Fibroblast of peridontal ligament (primary cell): ENCODE measurements around the gene EIF4E3.

Experiments
- DNase-seq: peaks from one replicate; pipeline ENCODE4 v3.0.0-alpha.2; 2010; ENCODE audit errors: extremely low read depth

EIF4E3 gene

DNA sequence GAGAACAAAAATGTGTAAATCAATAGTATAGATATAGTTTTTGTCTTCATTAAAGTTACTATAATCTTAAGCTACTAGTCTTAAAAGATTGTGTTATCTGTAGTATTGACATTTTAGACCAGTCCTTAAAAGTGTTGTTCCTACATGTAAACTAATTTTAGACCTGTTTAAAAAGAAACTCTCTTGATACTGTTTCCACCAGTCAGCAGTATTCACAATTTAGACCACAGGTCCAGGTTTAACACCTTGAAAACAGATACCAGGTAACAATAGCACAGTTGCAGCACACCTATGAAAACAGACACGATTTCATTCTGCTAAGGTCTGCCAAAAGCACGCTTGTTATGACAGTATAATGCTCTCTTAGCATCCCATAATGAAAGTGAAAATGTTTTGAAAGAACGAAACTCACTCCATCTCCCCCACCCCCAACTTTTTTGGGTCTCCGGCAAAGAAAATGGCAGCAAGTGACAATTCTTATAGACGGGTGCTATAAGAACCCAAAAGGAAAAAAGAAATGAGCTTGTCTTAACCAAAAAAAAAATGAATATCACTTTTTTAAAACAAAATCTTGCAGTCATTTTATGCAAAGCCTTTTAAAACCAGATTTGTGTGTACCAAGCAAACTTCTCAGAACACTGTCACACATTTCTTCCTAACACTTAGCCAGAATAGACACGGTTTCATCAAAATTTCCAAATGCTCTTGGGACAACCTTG lies 1.6 kb downstream of the EIF4E3 start:
- DNase-seq: no peak

DNA sequence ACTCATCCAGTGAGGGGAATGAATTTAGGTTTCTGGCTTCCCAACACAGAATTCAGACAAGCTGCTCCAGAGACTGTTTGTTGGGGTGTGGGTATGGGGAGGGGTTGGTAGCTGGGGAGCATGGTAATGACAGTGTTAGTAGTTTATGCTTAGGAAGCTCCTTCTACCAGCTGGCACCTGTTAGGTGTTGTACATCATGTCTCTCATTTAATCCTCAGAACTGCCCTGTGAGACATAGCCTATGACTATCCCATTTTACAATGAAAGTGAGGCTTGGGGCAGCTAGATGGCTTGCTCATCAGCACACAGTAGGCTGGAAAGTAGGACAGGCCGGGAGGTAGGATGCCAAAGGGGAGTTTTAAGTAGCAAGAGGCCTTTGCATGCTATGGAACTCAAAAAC lies 2.5 kb downstream of the EIF4E3 start:
- no peak for DNase-seq

DNA sequence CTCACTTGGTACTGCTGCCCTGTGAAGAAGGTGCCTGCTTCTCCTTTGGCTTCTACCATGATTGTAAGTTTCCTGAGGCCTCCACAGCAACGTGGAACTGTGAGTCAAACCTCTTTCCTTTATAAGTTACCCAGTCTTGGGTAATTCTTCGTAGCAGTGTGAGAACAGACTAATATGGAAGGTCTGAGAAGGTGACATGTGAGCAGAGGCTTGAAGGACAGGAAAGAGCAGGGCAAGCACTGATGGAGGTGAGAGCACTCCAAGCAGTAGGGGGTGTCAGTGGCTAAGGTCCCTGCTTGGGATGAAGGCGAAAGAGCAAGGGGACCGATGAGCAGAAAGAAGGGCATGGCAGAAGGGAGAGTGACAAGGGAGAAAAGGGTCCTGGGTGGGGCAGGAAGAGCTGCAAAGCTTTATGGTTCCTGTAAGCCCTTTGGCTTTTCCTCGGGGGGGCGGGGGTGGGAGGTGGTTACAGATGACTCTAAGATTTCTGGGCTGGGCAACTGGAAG lies 3.5 kb downstream of the EIF4E3 start:
- DNase-seq: no peak

GRCh38 chr3:71721002-71721401 lies 4.2 kb downstream of the EIF4E3 start:
- no peak for DNase-seq

- no peak for DNase-seq
These were observed 7.1 kb downstream of the EIF4E3 start for GRCh38 chr3:71718072-71718471.

- DNase-seq: no peak
These were observed 10.6 kb downstream of the EIF4E3 start for GRCh38 chr3:71714595-71714994.

GRCh38 chr3:71713041-71713440 lies 12.2 kb downstream of the EIF4E3 start:
- no peak for DNase-seq

- DNase-seq: peak; percentile 77
These were observed 14.2 kb downstream of the EIF4E3 start for GRCh38 chr3:71710906-71711494.

GRCh38 chr3:71709908-71710511 lies 15.2 kb downstream of the EIF4E3 start:
- no peak for DNase-seq

DNA sequence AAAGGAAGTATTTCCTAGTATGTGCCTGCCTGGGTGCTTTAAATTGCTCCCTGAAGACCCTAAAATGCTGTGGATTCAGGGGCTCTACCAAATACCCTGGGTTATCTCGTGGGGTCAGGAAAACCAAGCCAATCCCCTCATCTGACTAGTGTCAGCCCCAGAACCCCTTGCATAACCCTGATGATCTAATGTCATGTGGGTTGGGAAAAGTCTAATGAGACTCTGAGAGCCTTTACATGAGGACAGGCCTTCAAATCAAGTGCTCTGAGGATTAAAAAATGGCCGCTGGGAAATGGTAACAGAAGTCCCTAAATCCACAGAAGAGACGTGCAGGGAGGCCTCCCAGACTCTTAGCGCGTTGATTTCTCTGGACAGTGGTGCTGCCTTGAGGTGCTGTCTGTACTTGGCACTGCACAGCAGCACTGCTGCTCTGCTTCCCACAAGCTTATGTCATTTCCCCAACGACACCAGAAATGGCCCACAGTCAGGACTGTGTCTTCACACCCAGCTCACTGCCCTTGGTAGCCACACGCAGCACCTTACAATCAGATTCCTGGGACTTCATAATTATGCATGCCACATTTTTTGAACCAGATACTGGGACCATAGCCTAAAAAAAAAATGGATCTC lies 16.6 kb downstream of the EIF4E3 start:
- no peak for DNase-seq

- DNase-seq: no peak
These were observed 17.6 kb downstream of the EIF4E3 start for GRCh38 chr3:71707595-71707994.

- DNase-seq: no peak
These were observed 19.5 kb downstream of the EIF4E3 start for GRCh38 chr3:71705681-71706080.

DNA sequence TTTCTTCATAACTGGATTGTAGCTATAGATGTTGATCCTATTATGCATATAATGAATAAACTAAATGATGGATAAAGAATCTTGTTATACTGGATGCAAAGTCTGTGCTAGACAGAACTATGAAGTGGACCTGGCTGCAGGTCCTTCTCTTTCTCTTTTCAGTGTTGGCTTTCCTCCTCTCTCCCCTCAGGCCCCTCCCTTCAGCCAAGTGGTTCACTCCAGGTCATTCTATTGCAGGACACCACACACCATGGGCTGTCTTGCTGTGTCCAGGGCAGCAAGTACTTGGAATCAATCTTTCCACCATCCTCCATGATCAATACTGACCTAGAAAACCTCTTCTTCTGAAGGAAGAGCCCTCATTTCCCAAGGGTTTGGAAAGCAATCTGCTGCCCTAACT lies 20.3 kb downstream of the EIF4E3 start:
- DNase-seq: no peak

- DNase-seq: no peak
These were observed 21.4 kb downstream of the EIF4E3 start for GRCh38 chr3:71703797-71704196.

- DNase-seq: no peak
These were observed 22.8 kb downstream of the EIF4E3 start for GRCh38 chr3:71702131-71703024.

DNA sequence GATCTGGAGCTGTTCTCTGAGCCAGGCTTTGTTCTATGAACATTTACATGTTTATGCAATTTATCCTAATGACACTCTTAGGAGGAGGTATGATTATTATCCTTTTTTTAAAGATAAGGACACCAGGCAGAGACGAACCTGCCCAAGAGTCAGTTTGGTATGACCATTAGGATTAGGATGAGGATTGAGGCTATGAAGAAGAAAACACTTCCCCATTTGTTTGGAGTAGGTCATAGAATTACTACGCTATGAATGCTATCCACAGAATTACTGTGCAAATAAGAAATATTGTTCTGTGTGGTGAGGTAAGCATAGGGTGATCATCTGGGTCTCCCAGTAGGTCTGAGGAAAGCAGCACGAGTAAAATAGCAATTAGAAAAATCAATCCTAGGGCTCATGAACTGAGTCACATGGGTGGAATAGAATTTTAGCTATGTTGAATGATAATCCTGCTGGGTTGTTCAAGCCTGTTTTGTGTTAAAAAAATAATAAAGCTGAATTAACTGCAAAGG lies 23.9 kb downstream of the EIF4E3 start:
- no peak for DNase-seq

GRCh38 chr3:71695000-71695482 lies 30.2 kb downstream of the EIF4E3 start:
- DNase-seq: no peak

- peak; percentile 78 for DNase-seq
These were observed 30.7 kb downstream of the EIF4E3 start for GRCh38 chr3:71694358-71694999.

DNA sequence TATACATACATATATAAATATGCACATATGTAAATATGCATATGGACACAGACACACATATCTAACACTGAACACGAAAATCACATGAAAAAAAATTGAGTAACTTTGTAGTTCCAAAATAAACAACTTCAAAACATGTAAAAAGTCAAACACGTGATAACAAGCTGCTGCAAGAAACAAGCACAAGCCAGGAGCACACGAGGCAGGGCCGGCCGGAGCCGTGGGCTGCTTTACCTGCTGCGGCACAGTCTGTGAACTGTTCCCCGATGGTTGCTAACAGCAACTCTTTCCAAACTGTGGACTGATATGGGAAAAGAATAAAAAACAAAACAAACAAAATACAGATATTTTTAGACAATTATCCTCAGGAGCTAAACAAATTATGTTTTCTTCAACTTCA lies 31.6 kb downstream of the EIF4E3 start:
- no peak for DNase-seq

DNA sequence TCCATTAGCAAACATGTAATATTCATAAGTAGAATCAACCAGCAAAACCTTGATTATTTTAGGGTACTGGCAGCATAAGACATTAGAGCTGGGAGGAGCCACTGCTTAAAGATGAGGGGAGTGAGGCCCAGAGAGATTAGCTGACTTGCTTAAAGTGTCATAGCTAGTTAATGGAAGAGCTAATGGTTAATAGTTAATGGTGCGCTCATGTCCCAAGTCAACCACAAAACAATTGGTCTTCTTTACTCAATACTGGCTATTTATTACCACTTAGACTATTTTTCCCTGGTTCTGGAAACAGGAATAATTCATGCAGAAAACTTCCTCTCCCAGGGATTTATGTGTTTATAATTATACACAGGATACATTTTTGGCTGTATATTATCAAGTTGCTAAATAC lies 33.1 kb downstream of the EIF4E3 start:
- DNase-seq: no peak

DNA sequence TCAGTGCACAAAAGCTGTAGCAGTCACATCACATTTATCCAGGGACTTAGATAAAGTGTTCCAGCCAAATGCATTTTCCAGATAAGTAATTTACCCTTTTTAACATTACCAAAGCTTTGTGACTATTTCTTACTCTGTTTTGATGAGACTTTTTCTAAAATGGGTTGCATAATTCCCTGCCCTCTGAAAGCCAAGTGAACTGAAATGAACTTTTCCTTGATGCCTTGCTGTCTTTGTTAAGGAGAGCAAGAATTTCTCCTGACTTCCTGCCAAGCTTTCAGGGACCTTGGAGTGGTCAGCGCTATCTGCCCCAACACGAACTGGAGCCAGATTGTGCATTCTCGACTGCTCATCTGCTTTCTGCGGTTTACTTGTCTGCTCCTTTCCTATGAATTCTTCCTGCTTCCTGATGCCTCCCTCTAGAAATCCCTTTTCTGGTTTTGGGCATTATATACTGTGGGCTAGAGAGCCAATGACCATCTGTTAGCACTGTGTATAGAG lies 34.8 kb downstream of the EIF4E3 start:
- DNase-seq: peak; percentile 51
